Upper lobe of right lung (tissue), 1 donor: ENCODE data around the gene OR10H1. TPM values are rescaled to one million over a fixed set of nuclear protein-coding genes. Genes with fewer than 3 reads are reported as not detected.
"Not testable (repeated sequence)": the region's sequence is repeated elsewhere in the genome, so short reads cannot be mapped to it uniquely, and the experiment has no call there.

ENCODE experiments used
- ATAC-seq: fragments of 200-7000 bp; cut with Tn5 transposase; one replicate; pipeline ENCODE4 v1.9.1; 2020; ENCODE audit warnings: mild to moderate bottlenecking, moderate library complexity
- DNase-seq: peaks from one replicate; pipeline ENCODE4 v3.0.0-alpha.2; 2020
- H3K27ac ChIP-seq: fragments of 200-600 bp; one replicate; pipeline ENCODE4 v1.8.0; 2022
- H3K27me3 ChIP-seq: fragments of 200-600 bp; one replicate; pipeline ENCODE4 v1.8.0; 2022; ENCODE audit warnings: mild to moderate bottlenecking
- H3K36me3 ChIP-seq: fragments of 200-600 bp; one replicate; pipeline ENCODE4 v1.8.0; 2022
- H3K4me1 ChIP-seq: fragments of 200-600 bp; one replicate; pipeline ENCODE4 v1.8.0; 2022
- H3K4me3 ChIP-seq: fragments of 200-600 bp; one replicate; pipeline ENCODE4 v1.8.0; 2022; ENCODE audit warnings: mild to moderate bottlenecking
- H3K9me3 ChIP-seq: fragments of 200-600 bp; one replicate; pipeline ENCODE4 v1.8.0; 2022
- CTCF ChIP-seq: fragments of 200-600 bp; IDR thresholded peaks from one replicate; pipeline ENCODE4 v1.8.0; 2022; ENCODE audit warnings: antibody characterized with exemption
- intact Hi-C: fragments of 100-400 bp; cut with DNase I; formaldehyde crosslinking; loops from one replicate; pipeline ENCODE4 v1.11.0; 2022
- total RNA-seq: library from RNA; stranded (reverse); fragmentation: NEBNext Ultra II Directional; extraction: Animal tissue kit (Norgen Biotek cat#: 25700); gene quantifications from one replicate; pipeline ENCODE4 v1.2.1, GENCODE V29; 2021
- donor health status: DM: no; HTN: yes; CAD: no; lungs with severe emphysema.

Gene OR10H1
- total RNA-seq, 1 donor from 2014 or later, result not detected

GRCh38 chr19:15813916-15814315 lies 1.5 kb downstream of the OR10H1 start:
- no peak for TF ChIP-seq CTCF
- Histone ChIP-seq H3K27ac (no peak overlapping the region), H3K9me3 (no peaks in the 10 kb centered on the region), H3K4me1 (no peaks in the 10 kb centered on the region), H3K27me3 (no peaks in the 10 kb centered on the region), H3K4me3 (no peak overlapping the region), H3K36me3 (no peaks in the 10 kb centered on the region)
- DNase-seq (no peak), ATAC-seq (no peak)
- intact Hi-C loops, result no loop called here

DNA sequence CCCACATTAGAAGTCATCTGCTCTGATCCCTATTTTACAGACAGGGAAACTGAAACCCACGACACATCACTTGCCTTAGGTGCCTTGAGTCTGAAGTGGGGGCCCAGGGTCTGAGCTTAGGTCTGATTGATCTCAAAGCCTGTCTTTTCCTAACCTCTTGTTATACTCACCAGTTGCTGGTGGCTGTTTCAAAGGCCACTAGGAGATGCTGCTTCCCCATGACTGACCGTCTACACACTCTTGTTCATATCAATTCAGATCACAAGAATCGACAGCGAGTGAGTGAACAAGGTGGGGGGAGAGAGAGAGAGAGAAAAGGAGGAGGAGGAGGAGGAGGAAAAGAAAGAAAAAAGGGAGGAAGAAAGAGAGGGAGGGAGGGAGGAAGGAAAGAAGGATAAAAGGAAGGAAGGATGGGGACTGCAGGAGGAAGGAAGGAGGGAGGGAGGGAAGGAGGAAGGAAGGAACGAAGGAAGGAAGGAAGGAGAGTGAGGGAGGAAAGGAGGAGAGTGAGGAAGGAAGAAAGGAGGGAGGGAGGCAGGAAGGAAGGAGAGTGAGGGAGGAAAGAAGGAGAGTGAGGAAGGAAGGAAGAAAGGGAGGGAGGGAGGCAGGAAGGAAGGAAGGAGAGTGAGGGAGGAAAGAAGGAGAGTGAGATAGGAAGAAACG lies 3.3 kb downstream of the OR10H1 start:
- no peaks in the 10 kb centered on the region for H3K36me3 ChIP-seq
- intact Hi-C loops, result no loop called here
- H3K27me3 ChIP-seq, result no peaks in the 10 kb centered on the region
- no peak overlapping the region for H3K27ac ChIP-seq
- ATAC-seq (peak; percentile 47), DNase-seq (no peak)
- peak; percentile 22 for TF ChIP-seq CTCF
- no peaks in the 10 kb centered on the region for H3K9me3 ChIP-seq
- H3K4me3 ChIP-seq, result no peak overlapping the region
- no peaks in the 10 kb centered on the region for H3K4me1 ChIP-seq

DNA sequence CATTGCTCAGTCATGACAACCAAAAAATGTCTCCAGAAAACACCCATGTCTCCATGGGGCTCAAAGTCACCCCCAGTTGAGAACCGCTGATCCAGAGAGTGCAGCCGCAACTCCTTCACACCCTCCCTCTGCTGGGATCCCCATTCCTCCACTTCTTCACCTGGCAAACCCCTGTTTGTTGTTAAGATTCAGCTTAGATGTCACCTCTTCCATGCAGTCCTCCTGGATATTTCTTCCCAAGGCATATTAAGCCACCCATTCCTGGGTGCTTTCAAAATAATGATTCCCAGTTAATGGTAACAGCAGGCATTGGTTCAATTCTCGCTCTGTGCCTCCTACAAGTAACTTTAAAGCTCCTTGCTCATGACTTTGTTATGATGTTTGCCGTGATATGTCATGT lies 4.0 kb downstream of the OR10H1 start:
- H3K36me3 ChIP-seq, result no peaks in the 10 kb centered on the region
- no peak for TF ChIP-seq CTCF
- no peaks in the 10 kb centered on the region for H3K9me3 ChIP-seq
- no peak overlapping the region for H3K4me3 ChIP-seq
- no peak overlapping the region for H3K27ac ChIP-seq
- H3K4me1 ChIP-seq, result no peaks in the 10 kb centered on the region
- DNase-seq (no peak), ATAC-seq (no peak)
- intact Hi-C loops, result no loop called here
- no peaks in the 10 kb centered on the region for H3K27me3 ChIP-seq

GRCh38 chr19:15810335-15810734 lies 5.1 kb downstream of the OR10H1 start:
- Histone ChIP-seq H3K4me1 (no peaks in the 10 kb centered on the region), H3K4me3 (no peak overlapping the region), H3K27me3 (no peaks in the 10 kb centered on the region), H3K27ac (no peak overlapping the region), H3K9me3 (no peaks in the 10 kb centered on the region), H3K36me3 (no peaks in the 10 kb centered on the region)
- no peak for ATAC-seq
- no peak for DNase-seq
- TF ChIP-seq CTCF, result peak; percentile 31
- intact Hi-C loops, result no loop called here

DNA sequence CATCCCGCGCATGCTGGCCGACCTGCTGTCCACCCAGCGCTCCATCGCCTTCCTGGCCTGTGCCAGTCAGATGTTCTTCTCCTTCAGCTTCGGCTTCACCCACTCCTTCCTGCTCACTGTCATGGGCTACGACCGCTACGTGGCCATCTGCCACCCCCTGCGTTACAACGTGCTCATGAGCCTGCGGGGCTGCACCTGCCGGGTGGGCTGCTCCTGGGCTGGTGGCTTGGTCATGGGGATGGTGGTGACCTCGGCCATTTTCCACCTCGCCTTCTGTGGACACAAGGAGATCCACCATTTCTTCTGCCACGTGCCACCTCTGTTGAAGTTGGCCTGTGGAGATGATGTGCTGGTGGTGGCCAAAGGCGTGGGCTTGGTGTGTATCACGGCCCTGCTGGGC lies 21.2 kb downstream of the OR10H1 start:
- H3K27ac ChIP-seq, H3K36me3 ChIP-seq, intact Hi-C loops, ATAC-seq, H3K9me3 ChIP-seq, H3K4me1 ChIP-seq, H3K4me3 ChIP-seq, DNase-seq, H3K27me3 ChIP-seq: not testable (repeated sequence)

DNA sequence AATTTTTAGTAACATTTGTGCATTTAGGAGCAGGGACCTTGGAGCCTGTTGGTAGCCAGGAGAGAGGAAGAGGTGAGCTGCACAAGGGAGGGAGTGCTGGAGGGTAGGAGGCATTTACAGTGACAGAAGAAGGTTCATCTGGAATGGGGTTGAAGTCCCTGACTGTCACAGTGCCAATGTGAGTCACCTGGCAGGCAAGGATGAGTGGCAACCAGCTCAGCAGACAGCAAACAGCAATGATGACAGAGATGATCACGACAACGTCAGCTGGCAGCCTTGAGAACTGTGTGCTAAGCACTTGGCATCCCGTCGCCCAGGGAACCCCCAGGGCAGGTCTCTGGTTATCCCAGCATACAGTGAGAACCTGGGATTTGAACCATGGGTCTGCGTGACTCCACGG lies 25.4 kb downstream of the OR10H1 start:
- H3K36me3 ChIP-seq, result no peaks in the 10 kb centered on the region
- H3K27me3 ChIP-seq, result no peaks in the 10 kb centered on the region
- no peak overlapping the region for H3K27ac ChIP-seq
- H3K9me3 ChIP-seq, result no peaks in the 10 kb centered on the region
- DNase-seq (no peak), ATAC-seq (no peak)
- no peaks in the 10 kb centered on the region for H3K4me1 ChIP-seq
- H3K4me3 ChIP-seq, result no peak overlapping the region
- TF ChIP-seq CTCF, result no peak
- intact Hi-C loops, result no loop called here
